Stimulated activated CD4-positive, alpha-beta T cell treated with anti-CD3 and anti-CD28 coated beads, Interleukin-4, amount 100 ng/mL, for 4 hours (primary cell): ENCODE data around the gene PRSS3.
"Not testable (repeated sequence)": the region's sequence is repeated elsewhere in the genome, so short reads cannot be mapped to it uniquely, and the experiment has no call there.

Source experiments
- DNase-seq, 2 experiments: peaks; one replicate each; pipeline ENCODE4 v3.0.0-alpha.2; 2020

Gene PRSS3

GRCh38 chr9:33787839-33788238 is 7.5 kb upstream of the PRSS3 start:
- DNase-seq = no peak

- DNase-seq = not testable (repeated sequence)
Observed at GRCh38 chr9:33789429-33789828, 5.9 kb upstream of the PRSS3 start.

- no peak for DNase-seq
Observed at GRCh38 chr9:33791117-33791516, 4.2 kb upstream of the PRSS3 start.

GRCh38 chr9:33793496-33793895 is 1.9 kb upstream of the PRSS3 start:
- not testable (repeated sequence) for DNase-seq

- DNase-seq = peak in 1 of 2 experiments; percentile 12
Observed at GRCh38 chr9:33794560-33794959, 801 bp upstream of the PRSS3 start.

GRCh38 chr9:33795819-33796218 is 458 bp downstream of the PRSS3 start:
- DNase-seq = no peak

GRCh38 chr9:33796679-33797078 is 1.3 kb downstream of the PRSS3 start:
- DNase-seq = not testable (repeated sequence)

- DNase-seq = no peak
Observed at GRCh38 chr9:33797837-33798236, 2.5 kb downstream of the PRSS3 start.

- no peak for DNase-seq
Observed at GRCh38 chr9:33798545-33798944, 3.2 kb downstream of the PRSS3 start.

GRCh38 chr9:33799928-33800704 is 4.8 kb downstream of the PRSS3 start:
- DNase-seq = no peak

GRCh38 chr9:33800886-33801285 is 5.5 kb downstream of the PRSS3 start:
- no peak for DNase-seq

- not testable (repeated sequence) for DNase-seq
Observed at GRCh38 chr9:33801943-33802500, 6.7 kb downstream of the PRSS3 start.

- not testable (repeated sequence) for DNase-seq
Observed at GRCh38 chr9:33804196-33804595, 8.8 kb downstream of the PRSS3 start.

GRCh38 chr9:33807156-33807555 is 11.8 kb downstream of the PRSS3 start:
- DNase-seq = not testable (repeated sequence)

- not testable (repeated sequence) for DNase-seq
Observed at GRCh38 chr9:33808979-33809322, 13.6 kb downstream of the PRSS3 start.

- DNase-seq = no peak
Observed at GRCh38 chr9:33809506-33809905, 14.1 kb downstream of the PRSS3 start.

GRCh38 chr9:33813712-33814641 is 18.6 kb downstream of the PRSS3 start:
- no peak for DNase-seq

- no peak for DNase-seq
Observed at GRCh38 chr9:33815781-33816180, 20.4 kb downstream of the PRSS3 start.

- DNase-seq = peak; percentile 92 to 95
Observed at GRCh38 chr9:33816327-33817252, 21.2 kb downstream of the PRSS3 start, which contains the start of gene UBE2R2. TSS of gene UBE2R2 (plus strand) at chr9:33817160. CDS start at chr9:33817758, 598 bp downstream.

GRCh38 chr9:33817327-33818166 is 22.2 kb downstream of the PRSS3 start:
- peak; percentile 47 to 50 for DNase-seq

- DNase-seq = no peak
Observed at GRCh38 chr9:33818167-33818846, 22.9 kb downstream of the PRSS3 start.
